HCT116 (cell line): ENCODE measurements around the gene ARMH3. TPM values are rescaled to one million over a fixed set of nuclear protein-coding genes. Genes with fewer than 3 reads are reported as not detected.

Source experiments
- ATAC-seq: fragments of 200-7000 bp; cut with Tn5 transposase; 2 replicates; pipeline ENCODE4 v1.9.1; 2020; ENCODE audit warnings: mild to moderate bottlenecking, moderate library complexity
- BruUV-seq: library from RNA; stranded (reverse); fragments of 400-500 nt; replicated peaks from 2 replicates; lab custom pipeline; 2021; lab: Mats Ljungman, UMichigan
- CTCF ChIA-PET: fragments of 300-600 bp; sonication (Branson Sonifier 250); formaldehyde crosslinking; loops from one replicate; lab custom pipeline; 2021; ENCODE audit warnings: antibody characterized with exemption; lab: Charles Lee
- POLR2A ChIA-PET: fragments of 300-600, 350-600 bp; sonication (Branson Sonifier 250); formaldehyde crosslinking; loops from one replicate; lab custom pipeline; 2021; ENCODE audit warnings: antibody characterized with exemption; lab: Charles Lee
- RAD21 ChIA-PET, 2 experiments: fragments of 300-600 bp; sonication (Branson Sonifier 250); formaldehyde crosslinking; loops; one replicate each; lab custom pipeline; 2023; ENCODE audit warnings: low total read pairs in 2 of 2; ENCODE audit not compliant: uncharacterized antibody in 2 of 2, unreplicated experiment in 2 of 2, low non-redundant PET in 1 of 2; lab: Charles Lee
- DNase-seq: peaks from one replicate; pipeline ENCODE4 v3.0.0-alpha.2; 2010; ENCODE audit warnings: low read depth, low spot score
- H2AFZ ChIP-seq: fragments of 200-600 bp; shearing (Covaris generic), sonication (generic); 2 replicates; pipeline ENCODE4 v1.6.1; 2017; ENCODE audit warnings: low read depth, mixed run types, mixed read lengths, antibody characterized with exemption, low read length; ENCODE audit not compliant: poor library complexity, severe bottlenecking
- H3K27ac ChIP-seq: 2 replicates; pipeline ENCODE4 v1.5.1; 2012; ENCODE audit warnings: low read depth, low read length
- H3K27me3 ChIP-seq: fragments of 200-600 bp; sonication (generic); 2 replicates; pipeline ENCODE4 v1.6.1; 2016; ENCODE audit warnings: mixed run types, low read length, mixed read lengths; ENCODE audit not compliant: insufficient read depth
- H3K36me3 ChIP-seq, 2 experiments: fragments of 200-500 bp in 1 of 2; fragments of 200-600 bp in 1 of 2; sonication (Bioruptor generic) in 1 of 2; sonication (generic) in 1 of 2; 2 replicates each; pipeline versions ENCODE4 v1.5.1 to v1.6.1; 2014 to 2016; ENCODE audit warnings: low read length in 2 of 2, inconsistent platforms in 1 of 2, mixed read lengths in 1 of 2, mixed run types in 1 of 2; ENCODE audit not compliant: insufficient read depth in 2 of 2, control insufficient read depth in 1 of 2
- H3K4me1 ChIP-seq, 2 experiments: fragments of 200-600 bp in 1 of 2; sonication (generic) in 1 of 2; 2 replicates each; pipeline versions ENCODE4 v1.5.1 to v1.6.1; 2012 to 2017; ENCODE audit warnings: low read length in 2 of 2, inconsistent platforms in 1 of 2, mild to moderate bottlenecking in 1 of 2, mixed read lengths in 1 of 2, mixed run types in 1 of 2, moderate library complexity in 1 of 2; ENCODE audit not compliant: insufficient read depth in 2 of 2, control insufficient read depth in 1 of 2
- H3K4me2 ChIP-seq: fragments of 200-600 bp; sonication (generic); 2 replicates; pipeline ENCODE4 v1.6.1; 2017; ENCODE audit warnings: mixed run types, low read length, mixed read lengths
- H3K4me3 ChIP-seq, 2 experiments: fragments of 200-600 bp in 1 of 2; sonication (generic) in 1 of 2; replicated peaks in 1 of 2; 2 replicates each; pipeline ENCODE4 v1.5.1; 2011 to 2016; ENCODE audit warnings: low read length in 2 of 2, control low read depth in 1 of 2, low read depth in 1 of 2, mild to moderate bottlenecking in 1 of 2, mixed read lengths in 1 of 2, mixed run types in 1 of 2
- H3K79me2 ChIP-seq: fragments of 200-600 bp; sonication (generic); 2 replicates; pipeline ENCODE4 v1.6.1; 2017; ENCODE audit warnings: mild to moderate bottlenecking, mixed run types, low read length, moderate library complexity, mixed read lengths; ENCODE audit not compliant: insufficient read depth
- H3K9ac ChIP-seq: fragments of 200-600 bp; sonication (generic); 2 replicates; pipeline ENCODE4 v1.6.1; 2016; ENCODE audit warnings: low read length, mixed read lengths
- H3K9me2 ChIP-seq: fragments of 200-600 bp; sonication (generic), shearing (Covaris generic); 2 replicates; pipeline ENCODE4 v1.6.1; 2017; ENCODE audit warnings: mixed run types, mild to moderate bottlenecking, moderate library complexity; ENCODE audit not compliant: insufficient read depth
- H3K9me3 ChIP-seq, 2 experiments: fragments of 200-500 bp in 1 of 2; fragments of 200-600 bp in 1 of 2; sonication (Bioruptor generic) in 1 of 2; sonication (generic) in 1 of 2; 2 replicates each; pipeline ENCODE4 v1.6.1; 2014 to 2017; ENCODE audit warnings: low read length in 2 of 2, mixed read lengths in 2 of 2, inconsistent platforms in 1 of 2, low read depth in 1 of 2, mild to moderate bottlenecking in 1 of 2, mixed run types in 1 of 2, moderate library complexity in 1 of 2; ENCODE audit not compliant: control insufficient read depth in 1 of 2, insufficient read depth in 1 of 2
- H4K20me1 ChIP-seq: fragments of 200-600 bp; sonication (generic), shearing (Covaris generic); 2 replicates; pipeline ENCODE4 v1.6.1; 2017; ENCODE audit warnings: mixed run types, mild to moderate bottlenecking, moderate library complexity; ENCODE audit not compliant: insufficient read depth
- ATF3 ChIP-seq: IDR thresholded peaks from 2 replicates; pipeline ENCODE4 v1.6.1; 2012
- EGR1 ChIP-seq: IDR thresholded peaks from 2 replicates; pipeline ENCODE4 v1.6.1; 2012; ENCODE audit warnings: low read depth
- ELF1 ChIP-seq: IDR thresholded peaks from 2 replicates; pipeline ENCODE4 v1.6.1; 2012; ENCODE audit warnings: low read depth, borderline replicate concordance
- EZH2 ChIP-seq: fragments of 200-600 bp; sonication (generic); IDR thresholded peaks from 2 replicates; pipeline ENCODE4 v1.6.1; 2017; ENCODE audit warnings: antibody characterized with exemption, mixed run types
- EZH2phosphoT487 ChIP-seq: fragments of 200-600 bp; IDR thresholded peaks from 2 replicates; pipeline ENCODE4 v1.6.1; 2018; ENCODE audit warnings: antibody characterized with exemption, borderline replicate concordance
- FOSL1 ChIP-seq: IDR thresholded peaks from 2 replicates; pipeline ENCODE4 v1.6.1; 2012; ENCODE audit warnings: low read depth
- MAX ChIP-seq: IDR thresholded peaks from 2 replicates; pipeline ENCODE4 v1.6.1; 2012
- POLR2A ChIP-seq: IDR thresholded peaks from 2 replicates; pipeline ENCODE4 v1.7.0; 2011; ENCODE audit warnings: borderline replicate concordance; ENCODE audit not compliant: insufficient read depth, insufficient read length; ENCODE audit errors: extremely low read depth
- POLR2AphosphoS5 ChIP-seq: IDR thresholded peaks from 2 replicates; pipeline ENCODE4 v1.6.1; 2011; ENCODE audit warnings: mild to moderate bottlenecking, low read depth, low read length, moderate library complexity
- SP1 ChIP-seq: IDR thresholded peaks from 2 replicates; pipeline ENCODE4 v1.6.1; 2012; ENCODE audit warnings: low read depth
- SRF ChIP-seq: IDR thresholded peaks from 2 replicates; pipeline ENCODE4 v1.6.1; 2012; ENCODE audit warnings: low read depth
- TCF7L2 ChIP-seq: IDR thresholded peaks from 2 replicates; pipeline ENCODE4 v1.7.0; 2011; ENCODE audit warnings: borderline replicate concordance, inconsistent platforms; ENCODE audit not compliant: insufficient read depth, insufficient read length; ENCODE audit errors: extremely low read depth
- ZBTB33 ChIP-seq: IDR thresholded peaks from 2 replicates; pipeline ENCODE4 v1.6.1; 2011; ENCODE audit warnings: mild to moderate bottlenecking, low read length, moderate library complexity; ENCODE audit not compliant: insufficient replicate concordance; ENCODE audit errors: extremely low read depth
- intact Hi-C: fragments of 100-400 bp; cut with micrococcal nuclease; formaldehyde crosslinking; loops from 2 replicates; pipeline ENCODE4 v1.10.0; 2022
- total RNA-seq: library from RNA; stranded (reverse); gene quantifications from one replicate; pipeline ENCODE4 v1.2.1, GENCODE V29; 2021; ENCODE audit not compliant: unreplicated experiment

Gene ARMH3
- total RNA-seq, 1 experiment from 2014 or later, result 30.4 TPM

- intact Hi-C loops, result no loop called here
- Histone ChIP-seq H3K9ac (no peak overlapping the region), H3K36me3 (0 out of 4 replicates have a peak, but pooled peaks cover 0 to 3% of the 10 kb centered on the region in 2 experiments), H3K4me3 (no peak overlapping the region), H2AFZ (no peak overlapping the region), H4K20me1 (no peaks in the 10 kb centered on the region; the same call in 1 of the 2 replicates), H3K27ac (no peak overlapping the region), H3K9me3 (no peaks in the 10 kb centered on the region), H3K4me1 (no peaks in the 10 kb centered on the region), H3K79me2 (peaks cover 6% of the 10 kb centered on the region; the same call in 1 of the 2 replicates), H3K27me3 (no peaks in the 10 kb centered on the region), H3K4me2 (no peak overlapping the region), H3K9me2 (no peaks in the 10 kb centered on the region)
- ChIA-PET RAD21 (no interaction called here), POLR2A (no interaction called here), CTCF (no interaction called here)
- no peak for ATAC-seq
- TF ChIP-seq MAX, result no peak
- no peak for TF ChIP-seq EZH2phosphoT487
- TF ChIP-seq SP1, result no peak
- no peak for TF ChIP-seq ATF3
- TF ChIP-seq ELF1, result no peak
- no peak for TF ChIP-seq EGR1
- no peak for TF ChIP-seq SRF
- TF ChIP-seq POLR2AphosphoS5, result no peak
- TF ChIP-seq POLR2A, result no peak
- TF ChIP-seq TCF7L2, result no peak
- no peak for TF ChIP-seq ZBTB33
- TF ChIP-seq EZH2, result no peak
- no peak for TF ChIP-seq FOSL1
- no TSS peak for BruUV-seq
- no peak for DNase-seq
Measured at GRCh38 chr10:101950213-101950612, 105.8 kb downstream of the ARMH3 start.
